AG04450 (cell line): ENCODE results near the gene MIB1. TPM values are rescaled to one million over a fixed set of nuclear protein-coding genes. Genes with fewer than 3 reads are reported as not detected.

Source experiments
- CTCF ChIA-PET: fragments of 300-600, 350-600 bp; formaldehyde crosslinking; extraction: SDS; loops from one replicate; lab custom pipeline; 2022; ENCODE audit warnings: antibody characterized with exemption, inconsistent platforms; lab: Charles Lee
- POLR2A ChIA-PET: fragments of 350-600 bp; formaldehyde crosslinking; extraction: SDS; loops from one replicate; lab custom pipeline; 2021; ENCODE audit warnings: antibody characterized with exemption, inconsistent platforms; lab: Yijun Ruan, JAX
- DNase-seq: peaks from one replicate; pipeline ENCODE4 v3.0.0-alpha.2; 2011; ENCODE audit warnings: low read depth, low spot score
- H3K27ac ChIP-seq: one replicate; pipeline ENCODE4 v1.5.1; 2012; ENCODE audit warnings: low read depth, low read length, control low read depth
- H3K27me3 ChIP-seq: one replicate; pipeline ENCODE4 v1.6.0; 2012; ENCODE audit warnings: low read length; ENCODE audit not compliant: control insufficient read depth, insufficient read depth
- H3K4me3 ChIP-seq: 2 replicates; pipeline ENCODE4 v1.5.1; 2011; ENCODE audit warnings: mild to moderate bottlenecking, low read depth, low read length, control low read depth
- H3K9me3 ChIP-seq: 2 replicates; pipeline ENCODE4 v1.5.1; 2012; ENCODE audit warnings: low read length; ENCODE audit not compliant: control insufficient read depth, insufficient read depth
- CTCF ChIP-seq: IDR thresholded peaks from 2 replicates; pipeline ENCODE4 v1.5.1; 2011; ENCODE audit warnings: low read depth, low read length, control low read depth, inconsistent platforms
- polyA plus RNA-seq: library from polyadenylated mRNA; depleted of rRNA; stranded (reverse); fragments of >200 nt; gene quantifications from 2 replicates; pipeline ENCODE4 v1.2.3, GENCODE V29; 2011

Gene MIB1
- polyA plus RNA-seq, 1 experiment: 25.3 TPM

- Histone ChIP-seq H3K27ac (no peak overlapping the region), H3K4me3 (no peak overlapping the region), H3K27me3 (no peaks in the 10 kb centered on the region), H3K9me3 (no peaks in the 10 kb centered on the region)
- DNase-seq: no peak
- no peak for TF ChIP-seq CTCF
- POLR2A ChIA-PET: interaction anchor here (0.5 kb wide), 1 partner anchor 23 kb away, joined by 6 read pairs; no protein-coding TSS in a partner anchor
- CTCF ChIA-PET: interaction anchor here (0.6 to 2.0 kb wide), 4 partner anchors 21 to 253 kb away, joined by 3 to 8 read pairs (median 6); partner anchors contain the start of gene ESCO1
These were observed 113.4 kb downstream of the MIB1 start for GRCh38 chr18:21853775-21854552.

DNA sequence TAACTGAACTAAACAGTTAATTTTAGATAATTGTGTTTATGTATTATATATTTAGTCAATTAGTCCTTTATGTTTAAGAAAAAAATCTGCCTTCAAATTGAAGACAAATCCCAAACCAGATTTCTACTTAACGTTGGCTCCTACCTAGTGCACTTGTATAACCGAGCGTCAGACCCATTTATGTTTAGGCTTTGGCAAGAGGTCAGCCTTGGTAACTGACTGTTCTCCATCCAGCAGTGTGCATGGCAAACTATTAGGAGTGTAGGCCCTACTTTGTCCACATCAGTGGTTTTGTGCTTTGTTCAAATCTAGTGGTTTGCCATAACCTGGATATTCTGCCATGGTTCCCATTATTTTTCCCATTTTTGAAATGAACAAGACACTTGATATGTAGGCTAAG lies 114.8 kb downstream of the MIB1 start:
- H3K27me3 ChIP-seq: no peaks in the 10 kb centered on the region
- H3K4me3 ChIP-seq: no peak overlapping the region
- no peak overlapping the region for H3K27ac ChIP-seq
- ChIA-PET POLR2A (no interaction called here), CTCF (interaction anchor here (1.6 kb wide), 1 partner anchor 22 kb away, joined by 7 read pairs; no protein-coding TSS in a partner anchor)
- no peak for DNase-seq
- no peak for TF ChIP-seq CTCF
- H3K9me3 ChIP-seq: no peaks in the 10 kb centered on the region

GRCh38 chr18:21857871-21858270 lies 117.3 kb downstream of the MIB1 start:
- POLR2A ChIA-PET: no interaction called here

GRCh38 chr18:21858544-21858943 lies 118.0 kb downstream of the MIB1 start:
- ChIA-PET CTCF (no interaction called here), POLR2A (no interaction called here)
- H3K4me3 ChIP-seq: no peak overlapping the region
- no peaks in the 10 kb centered on the region for H3K27me3 ChIP-seq
- TF ChIP-seq CTCF: no peak
- no peak for DNase-seq
- no peaks in the 10 kb centered on the region for H3K9me3 ChIP-seq
- no peak overlapping the region for H3K27ac ChIP-seq

More at GRCh38 chr18:21857871-21858270, 117.3 kb downstream of the MIB1 start:
- Histone ChIP-seq H3K4me3 (no peak overlapping the region), H3K27ac (no peak overlapping the region), H3K9me3 (no peaks in the 10 kb centered on the region), H3K27me3 (no peaks in the 10 kb centered on the region)
- no peak for TF ChIP-seq CTCF
- CTCF ChIA-PET: no interaction called here
- DNase-seq: no peak

DNA sequence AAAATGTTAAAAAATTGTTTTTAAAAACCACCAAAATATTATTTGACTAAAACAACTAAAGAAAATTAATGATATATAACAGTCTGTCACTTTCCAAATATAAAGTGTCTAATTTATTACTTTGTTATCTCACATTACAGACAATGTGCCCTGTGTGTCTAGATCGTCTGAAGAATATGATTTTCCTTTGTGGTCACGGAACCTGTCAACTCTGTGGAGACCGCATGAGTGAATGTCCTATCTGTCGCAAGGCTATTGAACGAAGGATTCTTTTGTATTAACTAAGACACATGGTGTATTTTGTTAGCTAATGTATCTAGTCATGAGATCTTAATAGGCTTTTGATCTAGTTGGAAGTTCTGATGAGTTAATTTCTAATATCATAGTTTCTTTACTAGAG lies 123.8 kb downstream of the MIB1 start:
- no peak for TF ChIP-seq CTCF
- Histone ChIP-seq H3K27me3 (no peaks in the 10 kb centered on the region), H3K9me3 (no peaks in the 10 kb centered on the region), H3K4me3 (no peak overlapping the region), H3K27ac (no peak overlapping the region)
- DNase-seq: no peak
- ChIA-PET POLR2A (no interaction called here), CTCF (no interaction called here)
